NCI-H1092 (cell line): ENCODE measurements around the gene RAD51AP2.
"Not testable (repeated sequence)": the region's sequence is repeated elsewhere in the genome, so short reads cannot be mapped to it uniquely, and the experiment has no call there.

Experiments used
- DNase-seq: peaks from one replicate; lab custom pipeline; 2025; lab: John Stamatoyannopoulos, UW

Gene RAD51AP2

DNA sequence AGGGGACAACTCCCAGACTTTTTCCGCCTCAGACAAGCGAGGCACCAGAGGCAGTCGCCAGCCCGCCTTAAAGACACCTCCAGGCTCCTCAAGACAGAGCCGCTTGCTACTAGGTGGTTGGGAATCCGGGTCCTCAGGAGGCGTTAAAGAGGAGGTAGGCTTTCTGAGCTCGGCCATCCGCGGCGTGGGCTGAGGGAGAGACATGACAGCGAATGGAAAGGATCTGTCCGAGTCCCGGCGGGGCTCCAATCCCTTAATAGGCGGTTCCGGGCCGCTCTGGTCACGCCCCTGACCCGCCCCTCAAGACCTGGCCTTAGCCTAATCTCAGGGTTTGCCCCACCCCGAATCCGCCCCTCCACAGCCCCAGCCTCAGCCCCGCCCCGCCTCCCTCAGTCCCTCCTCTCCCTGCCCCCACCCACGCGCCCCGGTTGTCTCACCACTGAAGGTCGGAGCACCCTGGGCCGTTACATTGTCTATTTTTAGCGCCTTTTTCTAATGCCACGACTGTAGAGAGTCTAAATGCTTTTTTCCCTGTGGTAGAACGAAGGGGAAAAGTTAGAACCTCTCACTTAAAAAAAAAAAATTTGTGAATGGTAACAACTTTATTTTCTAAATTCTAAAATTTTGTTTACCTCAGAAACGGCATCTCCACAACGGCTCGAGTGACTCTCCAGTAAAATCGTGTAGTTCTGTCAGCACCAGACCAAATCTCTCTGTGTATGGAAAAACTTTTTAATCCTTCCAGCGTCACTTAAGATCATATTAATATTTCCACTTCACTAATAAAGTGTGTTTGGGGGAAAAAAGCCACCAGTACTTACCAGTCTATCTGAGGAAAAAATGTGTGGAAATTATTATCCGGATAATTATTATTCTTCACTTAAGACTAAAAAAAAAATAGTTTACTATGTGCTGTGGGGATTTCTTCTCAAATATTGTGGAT, at the start of gene RAD51AP2:
Gene RAD51AP2, minus strand, starts transcription at position 229 of the 943 bp plus-strand sequence. Its CDS starts 25 bp downstream, at position 204.
- DNase-seq = no peak

DNA sequence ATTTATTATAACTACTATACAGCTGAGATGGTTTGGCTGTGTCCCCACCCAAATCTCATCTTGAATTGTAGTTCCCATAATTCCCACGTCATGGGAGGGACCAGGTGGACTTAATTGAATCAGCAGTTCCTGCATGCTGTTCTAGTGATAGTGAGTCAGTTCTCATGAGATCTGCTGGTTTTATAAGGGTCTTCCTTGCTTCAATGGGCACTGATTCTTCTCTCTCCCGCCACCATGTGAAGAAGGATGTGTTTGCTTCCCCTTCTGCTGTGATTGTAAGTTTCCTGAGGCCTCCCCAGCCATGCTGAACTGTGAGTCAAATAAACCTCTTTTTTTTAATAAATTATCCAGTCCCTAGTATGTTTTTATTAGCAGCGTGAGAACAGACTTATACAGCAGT, 47.5 kb upstream of the RAD51AP2 start:
- DNase-seq = not testable (repeated sequence)

DNA sequence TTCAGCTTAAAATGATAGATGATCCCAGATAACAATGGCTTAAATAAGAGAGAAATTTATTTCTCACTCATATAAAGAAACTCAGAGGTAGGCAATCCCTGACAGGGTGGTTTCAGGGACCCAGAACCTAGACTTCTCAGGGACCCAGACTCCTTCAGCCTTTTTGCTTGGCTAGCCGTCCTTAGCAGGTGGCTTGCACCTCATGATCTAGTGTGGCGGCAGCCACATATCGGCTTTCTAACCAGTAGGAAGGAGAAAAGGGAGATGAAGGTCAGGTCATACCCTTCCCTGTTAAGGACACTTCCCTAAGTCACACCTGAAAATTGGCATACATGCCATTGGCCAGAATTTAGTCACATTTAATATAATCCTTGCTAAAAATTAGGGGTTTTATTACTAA, 40.6 kb upstream of the RAD51AP2 start:
- no peak for DNase-seq

DNA sequence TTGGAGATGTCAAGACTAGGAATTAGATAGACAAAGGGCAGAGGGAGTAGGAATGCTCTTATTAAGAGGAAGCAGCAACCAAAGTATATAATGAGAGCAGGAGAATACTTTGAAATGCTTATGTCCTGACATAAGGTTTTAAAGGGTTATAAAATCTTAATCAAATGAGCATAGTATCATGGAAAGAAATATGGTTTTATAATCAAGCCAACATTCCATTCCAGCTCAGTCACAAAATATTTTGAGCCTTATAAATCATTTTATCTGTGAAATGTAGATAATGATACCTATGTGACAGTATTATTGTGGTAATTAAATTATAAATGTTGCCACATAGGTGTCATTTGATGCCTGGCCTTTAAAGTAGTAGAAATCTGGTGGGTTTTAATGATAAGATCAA, 39.8 kb upstream of the RAD51AP2 start:
- DNase-seq = no peak

DNA sequence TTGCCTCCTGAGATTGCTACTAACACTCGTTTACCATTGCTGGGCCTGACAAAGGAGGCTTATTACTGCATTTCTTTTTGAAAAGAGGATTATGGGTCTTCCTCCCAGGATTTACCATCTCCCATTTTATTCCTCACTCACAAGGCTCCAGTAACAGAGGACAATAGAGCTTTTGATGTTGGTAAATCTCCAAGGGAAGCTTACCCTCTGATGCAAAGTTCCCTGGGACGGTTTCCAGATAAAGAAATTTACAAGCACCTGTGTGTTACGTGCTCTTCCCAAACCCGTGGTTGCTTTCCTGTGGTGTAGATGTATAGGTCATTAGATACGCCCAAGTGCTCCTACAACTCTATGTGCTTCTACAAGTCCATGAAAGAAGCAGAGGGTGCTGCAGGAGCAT, 39.4 kb upstream of the RAD51AP2 start:
- DNase-seq = no peak

DNA sequence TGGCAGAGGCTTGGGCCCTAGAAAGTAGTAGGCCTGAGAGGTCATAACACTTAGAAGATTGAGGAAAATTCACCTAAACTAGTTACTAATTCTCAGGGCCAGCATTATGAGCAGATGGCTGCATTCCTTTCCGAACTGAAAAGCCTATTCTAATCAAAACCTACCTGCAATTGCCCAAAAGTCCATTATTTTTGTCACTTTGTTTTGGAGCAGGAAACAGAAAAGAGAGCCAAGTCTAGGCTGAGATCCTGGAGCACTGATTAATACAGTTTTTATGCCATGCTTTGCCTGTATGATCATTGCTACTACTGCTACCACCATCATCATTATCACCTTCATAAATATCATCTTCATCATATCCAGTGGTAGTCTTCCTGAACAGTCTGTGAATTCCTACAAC, 36.9 kb upstream of the RAD51AP2 start:
- no peak for DNase-seq

DNA sequence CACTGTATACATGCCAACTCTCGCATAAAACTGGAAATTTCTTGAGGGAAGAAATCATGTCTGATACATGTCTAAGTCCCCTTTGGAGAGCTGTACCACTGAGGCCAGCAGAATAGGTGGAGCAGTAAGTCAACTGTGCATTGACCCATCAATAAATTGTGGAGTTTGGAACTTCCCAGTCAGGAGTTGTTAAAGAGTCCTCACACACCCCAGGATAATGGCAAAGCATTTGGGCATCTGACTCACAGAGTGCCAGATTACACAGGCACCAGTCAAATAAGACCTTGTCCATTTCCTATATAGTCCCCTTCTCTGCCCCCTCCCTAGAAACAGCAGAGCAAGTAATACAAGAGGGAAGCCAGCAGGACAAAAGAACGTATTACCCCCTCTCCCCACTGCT, 32.7 kb upstream of the RAD51AP2 start:
- DNase-seq = no peak

DNA sequence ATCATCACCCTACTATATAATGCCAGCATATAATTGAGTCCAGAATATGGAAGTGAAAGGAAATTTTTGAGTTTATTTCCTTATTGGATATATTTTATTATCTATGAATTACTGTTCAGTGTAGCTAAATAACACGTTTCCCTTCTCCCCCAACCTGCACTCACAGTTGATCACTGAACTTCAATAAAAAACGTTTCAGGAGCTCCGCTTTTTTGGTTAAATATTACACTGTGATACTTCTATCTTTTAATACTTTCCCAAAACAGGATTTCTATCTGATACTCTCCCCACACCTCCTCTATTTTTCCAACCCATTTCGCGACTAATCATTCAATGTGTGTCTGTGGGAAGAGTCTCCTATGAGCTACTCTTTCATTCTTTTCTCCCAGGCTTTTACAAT, 29.5 kb upstream of the RAD51AP2 start:
- no peak for DNase-seq

DNA sequence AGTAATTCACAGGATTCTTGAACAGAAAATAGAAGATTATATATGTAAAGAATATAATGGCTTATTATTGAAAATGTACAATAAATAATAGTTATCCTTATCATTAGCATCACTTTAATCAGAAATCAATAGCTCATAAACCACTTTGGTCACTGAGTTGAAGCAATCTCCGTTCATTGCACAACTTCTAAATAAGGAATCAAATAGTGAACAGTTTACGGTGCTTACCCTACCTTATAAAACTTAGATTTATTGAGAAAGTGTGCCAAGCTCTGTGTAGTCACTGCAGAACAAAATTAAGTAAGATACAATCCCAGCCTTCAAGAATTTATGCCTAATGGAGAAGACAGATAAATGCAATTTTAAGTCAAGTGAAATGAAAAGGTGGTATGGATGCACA, 29.0 kb upstream of the RAD51AP2 start:
- DNase-seq = no peak

DNA sequence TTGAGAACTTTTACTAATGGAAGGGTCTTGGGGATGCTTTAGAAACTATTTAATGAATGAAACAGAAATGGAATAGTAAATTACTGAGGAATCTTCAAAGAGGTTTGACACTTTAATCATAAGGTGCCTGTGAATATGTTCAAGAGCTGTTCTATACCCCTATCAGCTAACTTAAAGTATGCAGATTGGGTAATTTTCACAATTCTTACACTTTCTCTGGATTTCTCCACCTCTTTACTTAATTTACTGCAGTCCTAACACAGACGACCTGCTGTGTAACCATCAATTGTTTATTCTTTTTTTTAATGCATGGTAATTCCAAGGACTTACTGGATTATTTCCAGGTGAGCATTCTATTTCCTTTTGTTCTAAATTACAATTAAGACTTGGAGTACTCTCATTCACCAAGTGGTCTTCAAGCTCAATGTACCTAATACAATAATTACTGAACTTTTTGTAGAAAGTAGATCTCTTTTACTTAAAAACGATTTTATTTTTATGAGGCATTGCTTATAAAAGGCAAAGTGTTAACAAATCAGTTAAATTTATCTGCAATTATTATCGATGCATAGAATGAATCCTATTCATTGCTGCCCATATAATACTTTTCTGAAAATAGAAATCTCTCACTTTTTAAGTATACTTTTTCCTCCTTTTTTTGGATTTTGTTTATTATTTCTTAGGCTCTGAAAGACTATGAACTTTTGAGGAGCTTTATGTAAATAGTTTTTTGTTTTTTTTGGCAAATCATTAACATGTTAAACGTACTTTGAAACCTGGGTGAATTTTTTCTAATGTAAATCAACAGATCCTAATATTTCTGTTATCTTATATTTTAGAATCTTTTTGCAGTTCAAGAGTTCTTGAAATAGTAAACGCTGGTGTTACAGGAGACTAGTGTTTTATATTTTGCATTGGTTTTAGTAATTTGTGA, 27.7 kb upstream of the RAD51AP2 start:
- no peak for DNase-seq

DNA sequence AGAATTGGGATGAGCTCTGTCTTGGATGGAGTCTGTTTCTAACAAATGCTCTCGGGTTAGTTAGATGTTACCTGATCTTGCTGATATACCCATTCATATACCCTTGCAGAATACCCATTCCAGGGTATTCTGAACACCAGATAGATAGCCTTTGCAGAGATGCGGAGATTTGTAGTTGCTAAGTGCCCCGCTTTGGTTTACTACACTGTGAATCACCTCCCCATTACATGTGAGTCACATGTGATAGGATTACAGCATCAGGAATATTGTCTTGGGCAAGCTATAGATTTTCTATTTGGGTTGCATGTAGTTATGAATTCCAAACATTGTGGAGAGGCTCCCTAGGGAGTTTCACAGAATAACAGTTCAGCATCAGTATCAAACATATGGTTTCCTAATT, 26.0 kb upstream of the RAD51AP2 start:
- DNase-seq = no peak

DNA sequence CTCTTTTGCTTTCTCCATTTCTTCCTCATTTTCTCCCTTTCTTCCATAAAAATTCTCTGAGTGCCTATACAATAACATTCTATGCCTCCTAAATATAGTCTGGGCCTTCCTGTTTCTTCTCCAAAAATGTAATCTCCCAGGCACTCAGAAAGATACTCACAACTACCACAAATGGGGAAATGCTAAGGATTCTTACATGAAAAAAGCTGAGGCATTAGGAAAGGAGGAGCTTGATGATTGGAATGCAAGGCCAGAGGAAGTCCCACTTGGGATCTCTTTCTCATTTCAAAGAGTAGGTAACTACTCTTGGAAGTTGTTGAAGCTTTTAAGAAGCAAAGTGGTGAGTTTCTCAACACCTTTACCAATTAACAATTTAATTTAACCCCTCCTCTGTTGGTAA, 25.6 kb upstream of the RAD51AP2 start:
- no peak for DNase-seq

DNA sequence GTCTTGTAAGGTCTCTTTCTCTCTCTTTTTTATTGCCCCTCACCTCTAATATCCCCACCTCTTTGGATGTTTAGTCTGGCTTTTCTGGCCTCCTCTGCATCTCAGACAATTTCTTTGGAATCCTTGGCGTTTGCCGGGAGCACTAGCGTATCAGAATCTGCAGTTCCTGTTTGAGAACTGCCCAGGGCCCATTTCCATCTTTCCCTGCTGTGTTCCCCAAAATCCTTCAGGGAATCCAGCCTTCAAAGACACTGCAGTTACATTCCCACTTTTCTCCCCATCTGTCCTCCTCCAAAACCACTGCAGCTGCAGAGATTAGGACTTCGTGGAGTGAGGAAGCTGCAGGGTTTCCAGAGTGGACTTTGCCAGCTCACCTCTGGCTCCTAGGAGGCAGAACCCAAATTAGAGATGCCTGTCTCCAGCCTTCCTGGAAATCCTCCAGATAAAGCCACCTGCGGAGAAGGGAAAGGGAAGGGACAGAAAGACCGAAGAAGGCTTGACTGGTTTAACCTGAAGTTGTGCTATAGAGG, 25.0 kb upstream of the RAD51AP2 start:
- no peak for DNase-seq

DNA sequence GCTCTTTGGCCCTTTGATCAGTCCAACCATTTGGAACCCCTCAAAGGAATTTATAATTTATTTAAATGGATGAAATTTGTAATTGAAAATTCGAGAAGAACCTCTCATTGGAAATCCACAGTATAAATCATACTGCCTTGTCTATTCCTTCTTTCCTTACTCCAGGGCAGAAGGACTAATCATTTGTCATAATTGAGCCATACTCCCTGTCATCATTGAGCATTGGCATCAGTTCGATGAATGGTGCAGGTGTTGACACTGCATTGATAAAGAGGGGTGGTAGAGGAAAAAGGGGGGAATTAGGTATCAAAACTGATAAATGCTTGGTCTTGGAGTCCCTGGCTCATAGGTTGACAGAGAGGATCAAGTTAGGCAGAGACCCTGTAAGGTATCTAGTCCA, 24.2 kb upstream of the RAD51AP2 start:
- DNase-seq = no peak

DNA sequence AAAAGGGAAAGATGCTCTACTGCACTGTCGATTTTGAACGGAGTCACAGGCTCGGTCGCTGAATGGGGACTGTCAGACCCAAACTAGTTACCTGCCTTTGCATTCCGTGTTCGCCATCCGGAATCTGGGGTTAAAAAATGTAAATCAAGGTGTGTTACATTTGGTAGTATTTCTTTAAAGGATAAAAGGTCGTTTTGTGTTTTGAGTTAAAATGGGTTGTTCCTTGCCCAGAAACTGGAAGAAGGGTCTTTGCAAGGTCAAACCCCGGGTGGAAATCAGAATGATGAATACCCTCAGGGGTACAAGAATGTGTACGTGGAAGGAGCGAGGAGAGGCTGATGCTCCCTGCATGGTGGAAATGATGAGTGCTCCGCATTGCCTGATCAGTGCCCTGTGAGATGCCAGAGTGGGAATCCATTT, 23.3 kb upstream of the RAD51AP2 start:
- no peak for DNase-seq

DNA sequence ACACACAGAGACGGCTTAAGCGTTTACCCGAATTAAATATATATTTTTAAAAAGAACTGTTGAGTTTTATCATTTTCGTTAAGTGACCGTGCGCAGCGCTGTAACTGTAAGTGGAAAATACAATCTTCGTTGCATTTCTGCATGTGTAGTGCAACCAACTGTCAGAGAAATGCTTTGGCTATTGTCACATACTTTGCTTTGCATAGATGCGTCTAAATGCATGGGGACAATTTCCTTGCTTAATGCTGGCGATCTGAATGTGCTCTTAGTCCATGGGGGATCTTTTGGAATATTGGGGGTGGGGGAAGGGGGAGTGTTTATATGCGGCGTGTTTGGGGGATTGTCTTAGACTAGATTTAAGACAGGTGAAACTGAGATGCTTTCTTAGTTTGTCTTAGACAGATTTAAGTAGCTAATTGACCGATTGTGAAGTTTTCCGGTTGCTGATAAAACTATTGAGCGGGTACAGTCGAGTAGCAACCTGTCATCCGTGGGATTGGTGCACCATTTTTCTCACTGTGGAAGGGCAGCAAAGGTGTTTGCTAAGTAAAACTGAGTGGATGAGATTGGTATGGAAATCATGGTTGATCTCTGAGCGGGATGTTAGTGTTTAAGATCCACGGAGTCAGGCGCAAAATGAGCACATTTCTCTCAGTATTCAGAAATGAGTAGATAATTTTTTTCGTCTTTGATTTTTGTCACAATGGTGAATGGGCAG, 22.7 kb upstream of the RAD51AP2 start:
- DNase-seq = no peak

DNA sequence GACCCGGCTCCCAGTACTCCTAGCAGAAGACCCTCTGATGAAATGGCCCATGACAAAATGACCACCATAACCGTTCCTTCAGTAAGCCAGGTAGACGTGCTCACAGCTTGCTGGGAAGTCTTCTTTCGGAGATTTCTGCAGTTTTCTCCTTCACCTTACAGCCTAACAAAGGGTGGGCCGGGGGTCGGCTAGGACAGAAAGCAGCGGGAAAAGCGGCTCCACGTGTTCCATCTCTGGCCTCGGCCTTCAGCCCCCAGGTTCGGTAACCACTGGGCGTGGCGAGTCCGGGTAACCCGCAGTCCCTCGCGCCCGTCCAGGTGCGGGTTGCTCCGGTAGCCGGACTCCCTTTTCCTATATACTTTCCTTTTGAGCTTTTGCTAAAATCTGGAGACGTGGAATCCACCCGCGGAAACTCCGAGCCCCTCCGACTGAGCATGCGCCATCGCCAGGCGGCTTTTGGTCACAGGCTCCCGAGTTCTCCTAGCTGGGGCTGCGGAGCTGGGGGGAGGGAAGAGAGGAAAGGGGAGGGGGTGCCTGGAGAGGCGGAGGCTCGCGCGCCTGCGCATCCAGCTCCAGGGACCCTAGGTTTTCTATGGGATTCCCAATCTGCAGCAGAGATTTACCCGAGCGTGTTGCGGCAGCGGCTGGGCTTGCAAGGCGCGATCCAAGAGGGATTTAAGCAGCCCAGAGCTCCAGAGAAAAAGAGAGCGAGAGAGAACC, 22.0 kb upstream of the RAD51AP2 start, which contains the start of gene VSNL1:
Gene VSNL1, plus strand, starts transcription at position 604 of the 720 bp plus-strand sequence. CDS start 51,379 bp downstream, outside the sequence.
- peak; percentile 57 for DNase-seq

DNA sequence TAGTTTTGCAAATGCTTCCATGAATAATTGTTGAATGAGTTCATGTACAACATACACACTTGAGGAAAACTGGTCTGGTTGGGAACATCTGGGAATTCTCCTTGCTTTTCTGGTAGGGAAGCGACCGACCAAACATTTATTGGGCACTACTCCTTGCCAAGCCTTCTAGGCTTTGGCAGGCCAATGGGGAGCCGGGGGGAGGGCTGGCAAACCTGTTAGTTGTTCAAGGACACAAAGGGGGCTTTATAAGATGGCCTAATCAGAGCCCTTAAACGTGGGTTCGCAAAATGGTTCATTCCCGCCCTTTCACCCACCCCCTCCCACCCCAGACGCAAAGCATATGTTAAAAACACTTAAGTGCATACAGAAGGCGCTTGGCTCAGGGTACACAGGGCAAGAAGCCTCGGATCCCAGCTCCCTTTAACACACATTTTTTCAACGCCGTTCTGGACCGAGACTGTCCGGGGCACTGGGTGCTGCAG, 21.4 kb upstream of the RAD51AP2 start:
- no peak for DNase-seq

DNA sequence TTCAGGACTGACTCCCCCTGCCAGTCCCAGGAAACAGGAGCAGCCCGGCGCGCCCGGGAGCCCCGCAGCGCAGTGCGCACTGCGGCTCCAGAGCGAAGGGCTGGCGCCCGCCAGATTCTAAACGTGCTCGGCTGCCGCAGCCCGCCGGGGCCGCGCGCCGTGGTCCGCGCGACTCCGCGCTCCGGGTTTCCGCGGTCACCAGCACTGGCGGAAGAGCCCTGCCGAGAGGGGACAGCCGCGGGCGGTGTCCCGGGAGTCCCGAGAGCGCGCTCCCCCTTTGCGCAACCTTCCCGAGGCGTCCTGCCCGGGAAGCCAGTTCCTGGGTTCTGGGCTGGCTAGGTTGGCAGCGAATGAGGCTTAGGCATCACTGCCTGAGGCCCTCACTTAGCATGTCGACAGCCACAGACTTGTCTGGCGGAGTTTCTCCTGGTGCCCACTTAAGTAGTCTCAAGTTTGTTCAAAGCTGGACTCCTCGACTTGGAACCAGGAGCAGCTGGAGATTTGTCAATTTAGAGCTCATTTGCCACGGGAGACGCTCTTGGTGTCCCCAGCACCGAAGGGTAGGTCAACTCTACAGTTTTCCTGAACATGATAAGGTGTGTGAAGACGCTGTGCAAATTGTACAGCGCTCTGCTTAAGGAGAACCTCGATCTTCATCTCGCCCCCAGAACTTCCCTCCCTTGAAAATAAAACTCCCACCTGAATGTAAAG, 20.8 kb upstream of the RAD51AP2 start:
- DNase-seq = no peak
